SK-N-SH treated with all-trans-retinoic acid at 6 μM for 48 hours (cell line): ENCODE data around the gene PPP1R3E.
"Not testable (repeated sequence)": the region's sequence is repeated elsewhere in the genome, so short reads cannot be mapped to it uniquely, and the experiment has no call there.

Source experiments
- ATAC-seq: fragments of 200-7000 bp; cut with Tn5 transposase; 3 replicates; pipeline ENCODE4 v1.9.1; 2020; ENCODE audit warnings: mild to moderate bottlenecking, moderate library complexity
- ARNTL ChIP-seq: fragments of 450-650 bp; formaldehyde crosslinking; IDR thresholded peaks from 2 replicates; pipeline ENCODE4 v1.5.0; 2020; ENCODE audit warnings: low read depth, mild to moderate bottlenecking, moderate library complexity, borderline replicate concordance
- BACH2 ChIP-seq: fragments of 250-450 bp; sonication (Bioruptor Pico); IDR thresholded peaks from 2 replicates; pipeline ENCODE4 v1.9.0; 2021; ENCODE audit warnings: mild to moderate bottlenecking, borderline replicate concordance
- CSDC2 ChIP-seq: fragments of 250-450 bp; sonication (Bioruptor Pico); IDR thresholded peaks from 2 replicates; pipeline ENCODE4 v1.5.0; 2020; ENCODE audit warnings: mild to moderate bottlenecking, moderate library complexity
- ESRRG ChIP-seq: fragments of 250-450 bp; sonication (Bioruptor Pico); IDR thresholded peaks from 2 replicates; pipeline ENCODE4 v1.6.1; 2021; ENCODE audit warnings: mild to moderate bottlenecking
- GLIS3 ChIP-seq: fragments of 250-450 bp; sonication (Bioruptor Pico); IDR thresholded peaks from 2 replicates; pipeline ENCODE4 v1.5.0; 2020; ENCODE audit warnings: mild to moderate bottlenecking, moderate library complexity
- ISL1 ChIP-seq: fragments of 250-450 bp; sonication (Bioruptor Pico); IDR thresholded peaks from 2 replicates; pipeline ENCODE4 v2.1.2; 2022; ENCODE audit warnings: mild to moderate bottlenecking, moderate library complexity
- OSR1 ChIP-seq: fragments of 250-450 bp; sonication (Bioruptor Pico); IDR thresholded peaks from 2 replicates; pipeline ENCODE4 v1.8.0; 2022; ENCODE audit warnings: moderate library complexity, mild to moderate bottlenecking, inconsistent platforms
- PPARA ChIP-seq: fragments of 250-450 bp; sonication (Bioruptor Pico); IDR thresholded peaks from 2 replicates; pipeline ENCODE4 v1.5.0; 2020; ENCODE audit warnings: mild to moderate bottlenecking, borderline replicate concordance
- RARB ChIP-seq: fragments of 250-450 bp; sonication (Bioruptor Pico); IDR thresholded peaks from 2 replicates; pipeline ENCODE4 v1.8.0; 2021; ENCODE audit warnings: mild to moderate bottlenecking, moderate library complexity
- SNAI2 ChIP-seq: fragments of 250-450 bp; sonication (Bioruptor Pico); IDR thresholded peaks from 2 replicates; pipeline ENCODE4 v1.5.0; 2020; ENCODE audit warnings: mild to moderate bottlenecking, moderate library complexity
- TCF4 ChIP-seq: fragments of 250-450 bp; sonication (Bioruptor Pico); IDR thresholded peaks from 2 replicates; pipeline ENCODE4 v1.8.0; 2021; ENCODE audit warnings: mild to moderate bottlenecking, moderate library complexity, borderline replicate concordance
- TOX ChIP-seq: fragments of 250-450 bp; sonication (Bioruptor Pico); IDR thresholded peaks from 2 replicates; pipeline ENCODE4 v1.8.0; 2021; ENCODE audit warnings: mild to moderate bottlenecking, moderate library complexity, borderline replicate concordance
- ZC3H10 ChIP-seq: fragments of 250-450 bp; sonication (Bioruptor Pico); IDR thresholded peaks from 2 replicates; pipeline ENCODE4 v1.5.1; 2021; ENCODE audit warnings: mild to moderate bottlenecking, moderate library complexity
- ZFP3 ChIP-seq: fragments of 250-450 bp; sonication (Bioruptor Pico); IDR thresholded peaks from 2 replicates; pipeline ENCODE4 v1.5.0; 2020; ENCODE audit warnings: mild to moderate bottlenecking, moderate library complexity
- ZFP30 ChIP-seq: fragments of 450-650 bp; formaldehyde crosslinking; IDR thresholded peaks from 2 replicates; pipeline ENCODE4 v1.5.0; 2022; ENCODE audit warnings: mild to moderate bottlenecking, moderate library complexity
- ZNF565 ChIP-seq: fragments of 450-650 bp; formaldehyde crosslinking; conservative IDR thresholded peaks from 2 replicates; pipeline ENCODE4 v1.5.0; 2020; ENCODE audit warnings: low read depth, mild to moderate bottlenecking, moderate library complexity
- ZNF70 ChIP-seq: fragments of 450-650 bp; formaldehyde crosslinking; IDR thresholded peaks from 2 replicates; pipeline ENCODE4 v1.5.0; 2020; ENCODE audit warnings: mild to moderate bottlenecking, moderate library complexity
- ZNF8 ChIP-seq: fragments of 450-650 bp; formaldehyde crosslinking; IDR thresholded peaks from 2 replicates; pipeline ENCODE4 v1.5.0; 2020; ENCODE audit warnings: mild to moderate bottlenecking, moderate library complexity
- TF ChIP-seq, protein P1 (sequence below): fragments of 250-450 bp; sonication (Bioruptor Pico); IDR thresholded peaks from 2 replicates; pipeline ENCODE4 v1.5.0; 2020; ENCODE audit warnings: mild to moderate bottlenecking, moderate library complexity
- TF ChIP-seq, protein P2 (sequence below): fragments of 250-450 bp; sonication (Bioruptor Pico); IDR thresholded peaks from 2 replicates; pipeline ENCODE4 v1.5.1; 2021; ENCODE audit warnings: mild to moderate bottlenecking, moderate library complexity
- TF ChIP-seq, protein P3 (sequence below): fragments of 250-450 bp; sonication (Bioruptor Pico); IDR thresholded peaks from 2 replicates; pipeline ENCODE4 v1.8.0; 2021; ENCODE audit warnings: low read depth, mild to moderate bottlenecking, moderate library complexity, borderline replicate concordance
- TF ChIP-seq, protein P4 (sequence below): fragments of 250-450 bp; sonication (Bioruptor Pico); IDR thresholded peaks from 2 replicates; pipeline ENCODE4 v1.8.0; 2020; ENCODE audit warnings: mild to moderate bottlenecking, moderate library complexity, borderline replicate concordance
- TF ChIP-seq, protein P5 (sequence below): fragments of 250-450 bp; sonication (Bioruptor Pico); IDR thresholded peaks from 2 replicates; pipeline ENCODE4 v1.5.1; 2020; ENCODE audit warnings: low read depth, mild to moderate bottlenecking, moderate library complexity

Gene PPP1R3E

DNA sequence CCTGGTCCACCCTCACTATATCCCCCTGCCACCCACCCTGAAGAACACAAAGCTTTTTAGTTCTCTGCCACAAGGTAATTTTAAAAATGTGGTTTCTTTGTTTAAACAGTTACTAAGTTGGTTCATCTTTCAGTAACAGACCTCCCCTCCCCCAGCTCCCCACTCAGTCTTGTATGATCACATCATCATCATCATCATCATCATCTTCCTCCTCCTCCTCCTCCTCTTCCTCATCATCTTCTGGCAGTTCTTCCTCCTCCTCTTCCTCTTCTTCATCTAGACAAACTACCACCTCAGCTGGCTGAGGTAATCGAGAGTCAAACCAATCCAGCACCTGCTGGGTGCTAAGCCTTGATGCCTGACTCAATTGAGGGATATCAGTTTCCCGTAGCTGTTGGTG lies 27.2 kb downstream of the PPP1R3E start:
- ATAC-seq = no peak
- no peak for TF ChIP-seq OSR1 (CRISPR knock-in tag)
- TF ChIP-seq, protein P1, sequence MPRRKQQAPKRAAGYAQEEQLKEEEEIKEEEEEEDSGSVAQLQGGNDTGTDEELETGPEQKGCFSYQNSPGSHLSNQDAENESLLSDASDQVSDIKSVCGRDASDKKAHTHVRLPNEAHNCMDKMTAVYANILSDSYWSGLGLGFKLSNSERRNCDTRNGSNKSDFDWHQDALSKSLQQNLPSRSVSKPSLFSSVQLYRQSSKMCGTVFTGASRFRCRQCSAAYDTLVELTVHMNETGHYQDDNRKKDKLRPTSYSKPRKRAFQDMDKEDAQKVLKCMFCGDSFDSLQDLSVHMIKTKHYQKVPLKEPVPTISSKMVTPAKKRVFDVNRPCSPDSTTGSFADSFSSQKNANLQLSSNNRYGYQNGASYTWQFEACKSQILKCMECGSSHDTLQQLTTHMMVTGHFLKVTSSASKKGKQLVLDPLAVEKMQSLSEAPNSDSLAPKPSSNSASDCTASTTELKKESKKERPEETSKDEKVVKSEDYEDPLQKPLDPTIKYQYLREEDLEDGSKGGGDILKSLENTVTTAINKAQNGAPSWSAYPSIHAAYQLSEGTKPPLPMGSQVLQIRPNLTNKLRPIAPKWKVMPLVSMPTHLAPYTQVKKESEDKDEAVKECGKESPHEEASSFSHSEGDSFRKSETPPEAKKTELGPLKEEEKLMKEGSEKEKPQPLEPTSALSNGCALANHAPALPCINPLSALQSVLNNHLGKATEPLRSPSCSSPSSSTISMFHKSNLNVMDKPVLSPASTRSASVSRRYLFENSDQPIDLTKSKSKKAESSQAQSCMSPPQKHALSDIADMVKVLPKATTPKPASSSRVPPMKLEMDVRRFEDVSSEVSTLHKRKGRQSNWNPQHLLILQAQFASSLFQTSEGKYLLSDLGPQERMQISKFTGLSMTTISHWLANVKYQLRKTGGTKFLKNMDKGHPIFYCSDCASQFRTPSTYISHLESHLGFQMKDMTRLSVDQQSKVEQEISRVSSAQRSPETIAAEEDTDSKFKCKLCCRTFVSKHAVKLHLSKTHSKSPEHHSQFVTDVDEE = no peak
- TF ChIP-seq CSDC2 (CRISPR knock-in tag) = no peak
- no peak for TF ChIP-seq ZNF8 (CRISPR knock-in tag)
- TF ChIP-seq ZC3H10 = no peak
- TF ChIP-seq BACH2 (CRISPR knock-in tag) = no peak
- TF ChIP-seq, protein P2, sequence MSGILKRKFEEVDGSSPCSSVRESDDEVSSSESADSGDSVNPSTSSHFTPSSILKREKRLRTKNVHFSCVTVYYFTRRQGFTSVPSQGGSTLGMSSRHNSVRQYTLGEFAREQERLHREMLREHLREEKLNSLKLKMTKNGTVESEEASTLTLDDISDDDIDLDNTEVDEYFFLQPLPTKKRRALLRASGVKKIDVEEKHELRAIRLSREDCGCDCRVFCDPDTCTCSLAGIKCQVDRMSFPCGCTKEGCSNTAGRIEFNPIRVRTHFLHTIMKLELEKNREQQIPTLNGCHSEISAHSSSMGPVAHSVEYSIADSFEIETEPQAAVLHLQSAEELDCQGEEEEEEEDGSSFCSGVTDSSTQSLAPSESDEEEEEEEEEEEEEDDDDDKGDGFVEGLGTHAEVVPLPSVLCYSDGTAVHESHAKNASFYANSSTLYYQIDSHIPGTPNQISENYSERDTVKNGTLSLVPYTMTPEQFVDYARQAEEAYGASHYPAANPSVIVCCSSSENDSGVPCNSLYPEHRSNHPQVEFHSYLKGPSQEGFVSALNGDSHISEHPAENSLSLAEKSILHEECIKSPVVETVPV (CRISPR knock-in tag) = no peak
- TF ChIP-seq RARB (CRISPR knock-in tag) = no peak
- TF ChIP-seq PPARA (CRISPR knock-in tag) = no peak
- no peak for TF ChIP-seq ZFP30
- TF ChIP-seq ZNF70 (CRISPR knock-in tag) = no peak
- TF ChIP-seq GLIS3 = no peak
- TF ChIP-seq, protein P3, sequence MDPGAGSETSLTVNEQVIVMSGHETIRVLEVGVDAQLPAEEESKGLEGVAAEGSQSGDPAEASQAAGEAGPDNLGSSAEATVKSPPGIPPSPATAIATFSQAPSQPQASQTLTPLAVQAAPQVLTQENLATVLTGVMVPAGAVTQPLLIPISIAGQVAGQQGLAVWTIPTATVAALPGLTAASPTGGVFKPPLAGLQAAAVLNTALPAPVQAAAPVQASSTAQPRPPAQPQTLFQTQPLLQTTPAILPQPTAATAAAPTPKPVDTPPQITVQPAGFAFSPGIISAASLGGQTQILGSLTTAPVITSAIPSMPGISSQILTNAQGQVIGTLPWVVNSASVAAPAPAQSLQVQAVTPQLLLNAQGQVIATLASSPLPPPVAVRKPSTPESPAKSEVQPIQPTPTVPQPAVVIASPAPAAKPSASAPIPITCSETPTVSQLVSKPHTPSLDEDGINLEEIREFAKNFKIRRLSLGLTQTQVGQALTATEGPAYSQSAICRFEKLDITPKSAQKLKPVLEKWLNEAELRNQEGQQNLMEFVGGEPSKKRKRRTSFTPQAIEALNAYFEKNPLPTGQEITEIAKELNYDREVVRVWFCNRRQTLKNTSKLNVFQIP = no peak
- TF ChIP-seq ESRRG (CRISPR knock-in tag) = no peak
- no peak for TF ChIP-seq ZNF565 (CRISPR knock-in tag)
- TF ChIP-seq, protein P4, sequence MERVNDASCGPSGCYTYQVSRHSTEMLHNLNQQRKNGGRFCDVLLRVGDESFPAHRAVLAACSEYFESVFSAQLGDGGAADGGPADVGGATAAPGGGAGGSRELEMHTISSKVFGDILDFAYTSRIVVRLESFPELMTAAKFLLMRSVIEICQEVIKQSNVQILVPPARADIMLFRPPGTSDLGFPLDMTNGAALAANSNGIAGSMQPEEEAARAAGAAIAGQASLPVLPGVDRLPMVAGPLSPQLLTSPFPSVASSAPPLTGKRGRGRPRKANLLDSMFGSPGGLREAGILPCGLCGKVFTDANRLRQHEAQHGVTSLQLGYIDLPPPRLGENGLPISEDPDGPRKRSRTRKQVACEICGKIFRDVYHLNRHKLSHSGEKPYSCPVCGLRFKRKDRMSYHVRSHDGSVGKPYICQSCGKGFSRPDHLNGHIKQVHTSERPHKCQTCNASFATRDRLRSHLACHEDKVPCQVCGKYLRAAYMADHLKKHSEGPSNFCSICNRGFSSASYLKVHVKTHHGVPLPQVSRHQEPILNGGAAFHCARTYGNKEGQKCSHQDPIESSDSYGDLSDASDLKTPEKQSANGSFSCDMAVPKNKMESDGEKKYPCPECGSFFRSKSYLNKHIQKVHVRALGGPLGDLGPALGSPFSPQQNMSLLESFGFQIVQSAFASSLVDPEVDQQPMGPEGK (CRISPR knock-in tag) = no peak
- TF ChIP-seq ARNTL (CRISPR knock-in tag) = no peak

DNA sequence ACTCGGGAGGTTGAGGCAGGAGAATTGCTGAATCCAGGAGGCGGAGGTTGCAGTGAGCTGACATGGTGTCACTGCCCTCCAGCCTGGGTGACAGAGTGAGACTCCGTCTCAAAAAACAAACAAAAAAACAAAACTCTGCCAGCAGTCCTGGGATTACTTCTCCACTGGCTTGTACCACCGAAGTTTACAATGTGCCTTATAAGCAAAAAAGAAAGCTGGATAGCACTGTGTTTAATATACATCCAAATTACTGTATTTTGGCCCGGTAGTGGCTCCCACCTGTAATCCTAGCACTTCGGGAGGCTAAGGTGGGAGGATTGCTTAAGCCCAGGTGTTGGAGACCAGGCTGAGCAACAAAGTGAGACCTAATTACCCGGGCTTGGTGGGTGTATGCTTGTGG lies 33.5 kb downstream of the PPP1R3E start:
- no peak for ATAC-seq
- no peak for TF ChIP-seq ZFP3 (CRISPR knock-in tag)
- TF ChIP-seq ZNF565 (CRISPR knock-in tag) = no peak
- TF ChIP-seq ZNF8 (CRISPR knock-in tag) = no peak
- no peak for TF ChIP-seq ESRRG (CRISPR knock-in tag)
- TF ChIP-seq, protein P2 (CRISPR knock-in tag) = no peak
- TF ChIP-seq SNAI2 (CRISPR knock-in tag) = no peak
- TF ChIP-seq, protein P5, sequence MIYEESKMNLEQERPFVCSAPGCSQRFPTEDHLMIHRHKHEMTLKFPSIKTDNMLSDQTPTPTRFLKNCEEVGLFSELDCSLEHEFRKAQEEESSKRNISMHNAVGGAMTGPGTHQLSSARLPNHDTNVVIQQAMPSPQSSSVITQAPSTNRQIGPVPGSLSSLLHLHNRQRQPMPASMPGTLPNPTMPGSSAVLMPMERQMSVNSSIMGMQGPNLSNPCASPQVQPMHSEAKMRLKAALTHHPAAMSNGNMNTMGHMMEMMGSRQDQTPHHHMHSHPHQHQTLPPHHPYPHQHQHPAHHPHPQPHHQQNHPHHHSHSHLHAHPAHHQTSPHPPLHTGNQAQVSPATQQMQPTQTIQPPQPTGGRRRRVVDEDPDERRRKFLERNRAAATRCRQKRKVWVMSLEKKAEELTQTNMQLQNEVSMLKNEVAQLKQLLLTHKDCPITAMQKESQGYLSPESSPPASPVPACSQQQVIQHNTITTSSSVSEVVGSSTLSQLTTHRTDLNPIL = no peak
- no peak for TF ChIP-seq PPARA (CRISPR knock-in tag)
- TF ChIP-seq TCF4 (CRISPR knock-in tag) = no peak
- TF ChIP-seq, protein P4 (CRISPR knock-in tag) = no peak
- TF ChIP-seq TOX (CRISPR knock-in tag) = no peak
- no peak for TF ChIP-seq ZNF70 (CRISPR knock-in tag)
- no peak for TF ChIP-seq ZC3H10
- no peak for TF ChIP-seq ISL1 (CRISPR knock-in tag)
- no peak for TF ChIP-seq BACH2 (CRISPR knock-in tag)
- TF ChIP-seq ARNTL (CRISPR knock-in tag) = no peak
- TF ChIP-seq GLIS3 = no peak
- TF ChIP-seq, protein P1 = no peak
- TF ChIP-seq OSR1 (CRISPR knock-in tag) = no peak

DNA sequence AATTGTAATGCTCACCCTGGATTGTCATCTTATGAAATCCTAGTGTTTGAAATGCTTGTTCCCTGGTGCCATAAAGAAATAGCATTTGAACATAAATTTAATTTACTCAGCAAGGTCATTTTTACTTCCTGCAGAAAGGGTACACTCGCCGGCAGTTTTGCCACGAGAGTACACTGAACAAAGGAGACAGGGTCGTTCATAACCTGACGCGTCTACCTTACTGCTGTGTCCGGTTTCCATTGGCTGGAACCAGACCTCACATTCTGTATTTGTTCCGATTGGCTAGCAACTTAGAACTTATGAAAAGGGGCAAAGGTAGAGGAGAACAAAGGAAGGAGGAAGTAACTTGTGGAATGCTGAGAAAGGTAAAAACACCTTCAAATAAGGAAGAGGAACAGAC lies 41.8 kb downstream of the PPP1R3E start:
- not testable (repeated sequence) for ATAC-seq
